Parathyroid adenoma (tissue), 2 donors: Measurements from ENCODE around the gene XPC.

Experiments used
- H2AFZ ChIP-seq: fragments of 300-600 bp; sonication (generic); one replicate; pipeline ENCODE4 v1.7.0; 2017; ENCODE audit warnings: antibody characterized with exemption, mild to moderate bottlenecking
- H3K27ac ChIP-seq: fragments of 300-600 bp; sonication (generic); one replicate; pipeline ENCODE4 v1.7.0; 2017
- H3K27me3 ChIP-seq: fragments of 300-600 bp; sonication (generic); one replicate; pipeline ENCODE4 v1.7.0; 2017; ENCODE audit warnings: low read length; ENCODE audit not compliant: control insufficient read depth, insufficient read depth
- H3K36me3 ChIP-seq: fragments of 300-600 bp; sonication (generic); one replicate; pipeline ENCODE4 v1.7.0; 2017; ENCODE audit warnings: low read length; ENCODE audit not compliant: control insufficient read depth, insufficient read depth
- H3K4me1 ChIP-seq: fragments of 300-600 bp; sonication (generic); one replicate; pipeline ENCODE4 v1.7.0; 2017; ENCODE audit warnings: control low read depth
- H3K4me2 ChIP-seq: fragments of 300-600 bp; sonication (generic); one replicate; pipeline ENCODE4 v1.7.0; 2017; ENCODE audit warnings: low read length
- H3K4me3 ChIP-seq: fragments of 300-600 bp; sonication (generic); one replicate; pipeline ENCODE4 v1.7.0; 2017; ENCODE audit warnings: low read depth, low read length
- H3K79me2 ChIP-seq: fragments of 300-600 bp; sonication (generic); one replicate; pipeline ENCODE4 v1.7.0; 2017; ENCODE audit warnings: control low read depth
- H3K9ac ChIP-seq: fragments of 300-600 bp; sonication (generic); one replicate; pipeline ENCODE4 v1.7.0; 2017; ENCODE audit warnings: mild to moderate bottlenecking
- H3K9me3 ChIP-seq: fragments of 300-600 bp; sonication (generic); one replicate; pipeline ENCODE4 v1.7.0; 2017; ENCODE audit warnings: low read length; ENCODE audit not compliant: control insufficient read depth
- CTCF ChIP-seq: fragments of 300-600 bp; sonication (generic); IDR thresholded peaks from one replicate; pipeline ENCODE4 v1.7.0; 2017; ENCODE audit warnings: antibody characterized with exemption, mild to moderate bottlenecking
- donor health status: primary hyperparathyroidism.

XPC gene

GRCh38 chr3:14125193-14126016, 53.0 kb downstream of the XPC start:
- Histone ChIP-seq H3K9ac (peak overlapping the region; percentile 94), H3K79me2 (peaks cover 36% of the 10 kb centered on the region), H3K4me3 (peak overlapping the region; percentile 84), H3K9me3 (no peaks in the 10 kb centered on the region), H3K27me3 (no peaks in the 10 kb centered on the region), H3K4me2 (peak overlapping the region; percentile 90), H2AFZ (peak overlapping the region; percentile 95), H3K4me1 (peaks cover 34% of the 10 kb centered on the region), H3K27ac (peak overlapping the region; percentile 94), H3K36me3 (no peaks in the 10 kb centered on the region)
- no peak for TF ChIP-seq CTCF

GRCh38 chr3:14124615-14125192, 53.7 kb downstream of the XPC start, which contains the start of the genes CHCHD4 and TMEM43:
Gene CHCHD4 (minus strand): TSS chr3:14124870. CDS start chr3:14124676, 194 bp downstream.
Gene TMEM43 (plus strand): TSS chr3:14125052. CDS start chr3:14125194, 142 bp downstream.
- H3K79me2 ChIP-seq: peaks cover 32% of the 10 kb centered on the region
- H3K9me3 ChIP-seq: no peaks in the 10 kb centered on the region
- no peaks in the 10 kb centered on the region for H3K27me3 ChIP-seq
- peak within 1 kb of the TSS; percentile 94 for H3K9ac ChIP-seq
- H3K4me2 ChIP-seq: peak within 1 kb of the TSS; percentile 90
- peak within 1 kb of the TSS; percentile 94 for H3K27ac ChIP-seq
- peaks cover 40% of the 10 kb centered on the region for H3K4me1 ChIP-seq
- no peaks in the 10 kb centered on the region for H3K36me3 ChIP-seq
- H3K4me3 ChIP-seq: peak within 1 kb of the TSS; percentile 84
- TF ChIP-seq CTCF: no peak
- peak within 1 kb of the TSS; percentile 95 for H2AFZ ChIP-seq

- peaks cover 28% of the 10 kb centered on the region for H3K79me2 ChIP-seq
- TF ChIP-seq CTCF: no peak
- peak overlapping the region; percentile 95 for H2AFZ ChIP-seq
- H3K4me1 ChIP-seq: peaks cover 44% of the 10 kb centered on the region
- peak overlapping the region; percentile 94 for H3K27ac ChIP-seq
- no peaks in the 10 kb centered on the region for H3K36me3 ChIP-seq
- peak overlapping the region; percentile 94 for H3K9ac ChIP-seq
- H3K4me3 ChIP-seq: peak overlapping the region; percentile 84
- no peaks in the 10 kb centered on the region for H3K9me3 ChIP-seq
- H3K27me3 ChIP-seq: no peaks in the 10 kb centered on the region
- peak overlapping the region; percentile 78 for H3K4me2 ChIP-seq
Measured at GRCh38 chr3:14124223-14124614, 54.2 kb downstream of the XPC start.

- Histone ChIP-seq H3K4me3 (peak overlapping the region; percentile 84), H3K4me2 (peak overlapping the region; percentile 78), H3K36me3 (no peaks in the 10 kb centered on the region), H3K27ac (peak overlapping the region; percentile 94), H3K79me2 (peaks cover 23% of the 10 kb centered on the region), H3K27me3 (no peaks in the 10 kb centered on the region), H3K9me3 (no peaks in the 10 kb centered on the region), H2AFZ (peak overlapping the region; percentile 95), H3K9ac (peak overlapping the region; percentile 94), H3K4me1 (peaks cover 51% of the 10 kb centered on the region)
- TF ChIP-seq CTCF: no peak
Measured at GRCh38 chr3:14123308-14124222, 54.8 kb downstream of the XPC start.
